ENCODE results near the gene CLDN22.

- TF ChIP-seq, protein P1, sequence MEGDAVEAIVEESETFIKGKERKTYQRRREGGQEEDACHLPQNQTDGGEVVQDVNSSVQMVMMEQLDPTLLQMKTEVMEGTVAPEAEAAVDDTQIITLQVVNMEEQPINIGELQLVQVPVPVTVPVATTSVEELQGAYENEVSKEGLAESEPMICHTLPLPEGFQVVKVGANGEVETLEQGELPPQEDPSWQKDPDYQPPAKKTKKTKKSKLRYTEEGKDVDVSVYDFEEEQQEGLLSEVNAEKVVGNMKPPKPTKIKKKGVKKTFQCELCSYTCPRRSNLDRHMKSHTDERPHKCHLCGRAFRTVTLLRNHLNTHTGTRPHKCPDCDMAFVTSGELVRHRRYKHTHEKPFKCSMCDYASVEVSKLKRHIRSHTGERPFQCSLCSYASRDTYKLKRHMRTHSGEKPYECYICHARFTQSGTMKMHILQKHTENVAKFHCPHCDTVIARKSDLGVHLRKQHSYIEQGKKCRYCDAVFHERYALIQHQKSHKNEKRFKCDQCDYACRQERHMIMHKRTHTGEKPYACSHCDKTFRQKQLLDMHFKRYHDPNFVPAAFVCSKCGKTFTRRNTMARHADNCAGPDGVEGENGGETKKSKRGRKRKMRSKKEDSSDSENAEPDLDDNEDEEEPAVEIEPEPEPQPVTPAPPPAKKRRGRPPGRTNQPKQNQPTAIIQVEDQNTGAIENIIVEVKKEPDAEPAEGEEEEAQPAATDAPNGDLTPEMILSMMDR (IDR thresholded peaks at IDR 0.05): no peak
- no peak for TF ChIP-seq ZFX (IDR thresholded peaks at IDR 0.05; ENCODE audit: borderline replicate concordance)
Observed at GRCh38 chr4:183342541-183343533, 22.8 kb upstream of the CLDN22 start.

Measured in 22Rv1 (cell line).